ENCODE results near the gene ABCA2. TPM values are rescaled to one million over a fixed set of nuclear protein-coding genes. Genes with fewer than 3 reads are reported as not detected.
A peak's percentile ranks its signal among the peaks of the same experiment; 100 is the strongest.

Gene ABCA2
- total RNA-seq, 4 donors from 2014 or later = 51.1 to 204 (median 96.5) TPM

DNA sequence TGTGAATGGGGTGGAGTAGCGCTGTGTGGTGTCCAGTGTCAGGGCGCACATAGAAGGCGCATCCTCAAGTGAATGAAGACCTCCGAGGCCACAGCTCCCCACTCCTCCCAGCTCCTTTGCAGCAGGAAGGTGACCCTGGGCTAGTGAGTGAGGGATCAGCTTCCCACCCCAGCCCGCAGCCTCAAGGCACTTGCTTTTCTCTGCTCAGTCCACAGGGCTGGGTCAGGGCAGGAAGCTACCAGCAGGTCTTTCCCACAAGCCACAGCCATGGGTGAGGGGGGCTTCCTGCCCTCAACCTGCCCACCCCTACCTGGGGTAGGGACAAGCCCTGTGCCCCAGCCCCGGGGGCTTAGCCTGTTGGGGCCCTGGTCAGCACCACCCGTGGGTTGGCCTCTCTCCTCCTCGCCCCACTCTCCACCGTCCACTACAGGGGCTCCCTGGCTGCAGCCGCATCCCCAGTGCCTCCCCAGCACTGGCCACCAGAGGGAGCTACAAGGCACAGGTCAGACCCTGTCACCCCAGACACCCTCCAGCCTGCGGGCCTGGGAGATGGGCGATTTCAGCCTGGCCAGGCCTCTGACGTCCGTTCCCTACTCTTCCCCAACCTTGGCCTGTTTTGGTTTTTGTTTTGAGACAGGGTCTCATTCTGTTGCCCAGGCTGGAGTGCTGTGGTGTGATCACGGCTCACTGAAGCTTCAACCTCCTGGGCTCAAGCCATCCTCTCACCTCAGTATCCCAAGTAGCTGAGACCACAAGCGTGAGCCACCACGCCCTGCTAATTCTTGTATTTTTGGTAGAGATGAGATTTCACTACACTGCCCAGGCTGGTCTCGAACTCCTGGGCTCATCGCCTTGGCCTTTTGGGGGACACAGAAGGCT lies 1.3 kb upstream of the ABCA2 start:
- Histone ChIP-seq H3K9me3 (no peaks in the 10 kb centered on the region), H3K27me3 (no peaks in the 10 kb centered on the region), H3K27ac (peak overlapping the region; percentile 65 to 77 (median 70)), H3K4me3 (peak overlapping the region in 2 of 4 donors; percentile 61 to 72), H3K36me3 (no peaks in the 10 kb centered on the region), H3K4me1 (peaks cover 16 to 55% (median 39%) of the 10 kb centered on the region in 4 donors)
- in situ Hi-C loops (cut with MboI; ENCODE audit: low pct_ligation_motif_present in 1 of 4, low pct_unique_long_range_greater_than_20kb in 1 of 4, low sequenced_read_pairs in 3 of 4) (loop anchor here in 2 of 4 donors (25.0 kb wide), 1 partner anchor 242 kb away; the partner anchor contains the start of genes CCDC183 (in 2 of the 2) and TMEM141 (in 2 of the 2)), intact Hi-C loops (cut with DNase I; ENCODE audit: low total_unique reads) (no loop called here)
- WGBS, 2 donors (ENCODE audit: low coverage in 1 of 2) = 22 to 67% methylated on average over 2 to 18 of the region's 19 CpGs
- DNase-seq = peak; percentile 86
- TF ChIP-seq POLR2A (IDR thresholded peaks at IDR 0.05) = no peak
- TF ChIP-seq, protein P1, sequence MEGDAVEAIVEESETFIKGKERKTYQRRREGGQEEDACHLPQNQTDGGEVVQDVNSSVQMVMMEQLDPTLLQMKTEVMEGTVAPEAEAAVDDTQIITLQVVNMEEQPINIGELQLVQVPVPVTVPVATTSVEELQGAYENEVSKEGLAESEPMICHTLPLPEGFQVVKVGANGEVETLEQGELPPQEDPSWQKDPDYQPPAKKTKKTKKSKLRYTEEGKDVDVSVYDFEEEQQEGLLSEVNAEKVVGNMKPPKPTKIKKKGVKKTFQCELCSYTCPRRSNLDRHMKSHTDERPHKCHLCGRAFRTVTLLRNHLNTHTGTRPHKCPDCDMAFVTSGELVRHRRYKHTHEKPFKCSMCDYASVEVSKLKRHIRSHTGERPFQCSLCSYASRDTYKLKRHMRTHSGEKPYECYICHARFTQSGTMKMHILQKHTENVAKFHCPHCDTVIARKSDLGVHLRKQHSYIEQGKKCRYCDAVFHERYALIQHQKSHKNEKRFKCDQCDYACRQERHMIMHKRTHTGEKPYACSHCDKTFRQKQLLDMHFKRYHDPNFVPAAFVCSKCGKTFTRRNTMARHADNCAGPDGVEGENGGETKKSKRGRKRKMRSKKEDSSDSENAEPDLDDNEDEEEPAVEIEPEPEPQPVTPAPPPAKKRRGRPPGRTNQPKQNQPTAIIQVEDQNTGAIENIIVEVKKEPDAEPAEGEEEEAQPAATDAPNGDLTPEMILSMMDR (IDR thresholded peaks at IDR 0.05) = peak; percentile 86 to 95 (median 93)

DNA sequence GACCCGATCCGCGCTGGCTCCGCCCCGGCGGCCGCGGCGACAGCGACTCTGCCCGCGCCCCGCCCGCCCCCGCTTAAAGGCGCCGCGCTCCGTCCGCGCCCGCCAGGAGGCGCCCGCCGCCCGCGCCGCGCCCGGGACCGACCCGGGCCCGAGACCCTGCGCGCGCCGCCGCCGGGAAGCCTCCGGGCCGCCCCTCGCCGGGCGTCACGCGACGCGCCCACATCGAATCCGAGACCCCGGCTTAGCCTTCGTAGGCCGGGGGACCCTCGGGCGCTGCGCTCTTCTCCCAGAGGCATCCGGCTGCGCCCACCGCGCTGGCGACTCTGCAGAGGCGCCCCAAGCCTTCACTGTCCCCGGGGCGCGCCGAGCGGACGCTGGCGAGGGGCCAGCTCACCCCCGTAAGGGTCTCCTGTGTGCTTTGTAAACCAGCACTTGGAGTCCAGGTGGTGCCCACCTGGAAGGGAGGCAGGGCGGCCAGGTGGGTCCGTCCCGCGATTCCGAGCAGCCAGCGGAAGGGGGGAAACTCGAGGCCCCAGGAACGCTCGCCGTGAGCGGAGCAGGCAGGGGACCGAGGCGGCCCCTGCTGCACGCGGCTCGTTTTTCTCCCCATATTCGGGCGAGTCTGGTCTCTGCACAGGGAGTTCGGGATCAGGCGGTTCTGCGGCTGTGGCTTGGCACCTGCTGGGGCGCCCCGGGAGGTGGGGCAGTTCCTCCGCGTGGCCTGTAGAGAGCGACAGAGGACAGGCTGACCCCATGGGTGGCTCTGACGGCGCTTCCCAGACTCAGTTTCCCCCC lies 423 bp upstream of the ABCA2 start:
- 1% methylated on average over 50 of the region's 98 CpGs; no CpG with 5 or more reads in 1 of the 2 donors for WGBS, 2 donors (ENCODE audit: low coverage in 1 of 2)

DNA sequence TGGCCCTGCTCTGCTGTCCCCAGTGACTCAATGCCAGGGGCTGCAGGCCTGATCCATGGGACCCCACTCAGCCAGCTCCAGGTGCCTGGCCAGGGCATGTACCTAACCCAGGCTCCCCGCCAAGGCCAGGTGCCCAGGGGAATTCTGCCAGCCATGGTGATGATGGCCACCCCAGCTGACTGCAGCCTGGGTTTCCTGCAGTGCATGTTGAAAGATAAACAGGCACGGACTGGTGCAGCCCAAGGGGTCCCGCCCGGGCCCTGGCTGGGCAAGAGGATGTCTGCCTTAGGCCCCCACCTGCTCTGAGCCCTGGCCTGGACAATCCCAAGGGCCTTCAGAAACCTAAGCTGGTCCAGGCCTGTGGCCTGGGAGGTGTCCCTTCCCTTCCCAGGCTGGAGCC lies 1.2 kb downstream of the ABCA2 start:
- intact Hi-C loops (cut with DNase I; ENCODE audit: low total_unique reads) = no loop called here
- Histone ChIP-seq H3K4me3 (peak overlapping the region in 1 of 4 donors; percentile 54), H3K9me3 (no peaks in the 10 kb centered on the region), H3K27ac (peak overlapping the region in 1 of 4 donors; percentile 57), H3K4me1 (peaks cover 16 to 68% (median 47%) of the 10 kb centered on the region in 4 donors), H3K36me3 (no peaks in the 10 kb centered on the region), H3K27me3 (no peaks in the 10 kb centered on the region)
- in situ Hi-C loops (cut with MboI; ENCODE audit: low pct_ligation_motif_present in 1 of 4, low pct_unique_long_range_greater_than_20kb in 1 of 4, low sequenced_read_pairs in 3 of 4) = loop anchor here in 2 of 4 donors (25.0 kb wide), 1 partner anchor 240 kb away; the partner anchor contains the start of genes CCDC183 (in 2 of the 2) and TMEM141 (in 2 of the 2)
- no peak for DNase-seq
- TF ChIP-seq, protein P1 (IDR thresholded peaks at IDR 0.05) = no peak
- WGBS, 2 donors (ENCODE audit: low coverage in 1 of 2) = 57% methylated on average over 1 of the region's 4 CpGs; no CpG with 5 or more reads in 1 of the 2 donors

More for the DNA sequence above, 423 bp upstream of the ABCA2 start:
- Histone ChIP-seq H3K9me3 (no peaks in the 10 kb centered on the region), H3K27me3 (no peaks in the 10 kb centered on the region), H3K4me3 (peak overlapping the region; percentile 41 to 72 (median 59)), H3K36me3 (no peaks in the 10 kb centered on the region), H3K27ac (peak overlapping the region; percentile 65 to 77 (median 70)), H3K4me1 (peaks cover 16 to 55% (median 38%) of the 10 kb centered on the region in 4 donors)
- in situ Hi-C loops (cut with MboI; ENCODE audit: low pct_ligation_motif_present in 1 of 4, low pct_unique_long_range_greater_than_20kb in 1 of 4, low sequenced_read_pairs in 3 of 4) = loop anchor here in 2 of 4 donors (25.0 kb wide), 1 partner anchor 241 kb away; the partner anchor contains the start of genes CCDC183 (in 2 of the 2) and TMEM141 (in 2 of the 2)
- intact Hi-C loops (cut with DNase I; ENCODE audit: low total_unique reads) = no loop called here
- peak; percentile 83 for DNase-seq
- TF ChIP-seq POLR2A (IDR thresholded peaks at IDR 0.05) = no peak
- TF ChIP-seq, protein P1 (IDR thresholded peaks at IDR 0.05) = peak in 3 of 5 experiments; percentile 11 to 43 (median 27)

DNA sequence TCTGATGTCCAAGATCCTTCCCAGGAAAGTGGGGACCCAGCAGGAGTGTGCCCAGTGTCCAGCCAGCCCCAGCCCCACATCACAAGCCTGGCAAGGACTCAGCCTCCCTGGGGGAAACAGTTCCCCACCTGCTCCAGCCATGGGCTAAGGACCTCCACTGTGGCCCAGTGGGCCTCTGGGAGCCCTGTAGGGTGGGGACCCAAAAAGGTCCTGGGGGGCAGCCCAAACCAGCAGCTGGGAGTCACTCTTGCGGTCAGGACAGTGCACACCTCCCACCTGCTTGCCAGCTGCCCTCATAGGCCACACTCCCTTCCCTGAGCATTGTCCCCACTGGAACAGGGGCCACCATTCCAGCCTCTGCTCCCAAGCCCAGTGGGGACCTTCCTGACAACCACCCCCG lies 1.7 kb downstream of the ABCA2 start:
- Histone ChIP-seq H3K27me3 (no peaks in the 10 kb centered on the region), H3K4me3 (no peak overlapping the region), H3K9me3 (no peaks in the 10 kb centered on the region), H3K4me1 (peaks cover 16 to 67% (median 47%) of the 10 kb centered on the region in 4 donors), H3K36me3 (no peaks in the 10 kb centered on the region), H3K27ac (no peak overlapping the region)
- intact Hi-C loops (cut with DNase I; ENCODE audit: low total_unique reads) = no loop called here
- 77% methylated on average over 2 of the region's 2 CpGs; no CpG with 5 or more reads in 1 of the 2 donors for WGBS, 2 donors (ENCODE audit: low coverage in 1 of 2)
- TF ChIP-seq POLR2AphosphoS5 (IDR thresholded peaks at IDR 0.05) = no peak
- in situ Hi-C loops (cut with MboI; ENCODE audit: low pct_ligation_motif_present in 1 of 4, low pct_unique_long_range_greater_than_20kb in 1 of 4, low sequenced_read_pairs in 3 of 4) = loop anchor here in 2 of 4 donors (25.0 kb wide), 1 partner anchor 239 kb away; the partner anchor contains the start of genes CCDC183 (in 2 of the 2) and TMEM141 (in 2 of the 2)
- DNase-seq = no peak

All from transverse colon (tissue), 4 donors.